HG02678 (cell line): Measurements from ENCODE around the gene TLR2.
A peak's percentile ranks its signal among the peaks of the same experiment; 100 is the strongest.
"Not testable (repeated sequence)": the region's sequence is repeated elsewhere in the genome, so short reads cannot be mapped to it uniquely, and the experiment has no call there.

ENCODE experiments used
- ATAC-seq: cut with Tn5 transposase; IDR thresholded peaks from one replicate; pipeline ENCODE4 v1.9.1; 2021; ENCODE audit warnings: mild to moderate bottlenecking, moderate library complexity; ENCODE audit not compliant: unreplicated experiment

TLR2 gene

GRCh38 chr4:153655928-153656327 is 28.2 kb upstream of the TLR2 start:
- ATAC-seq: no peak

- ATAC-seq: no peak
These were observed 22.8 kb upstream of the TLR2 start for GRCh38 chr4:153661215-153661822.

- ATAC-seq: no peak
These were observed 22.2 kb upstream of the TLR2 start for GRCh38 chr4:153661908-153662307.

GRCh38 chr4:153663667-153664066 is 20.4 kb upstream of the TLR2 start:
- ATAC-seq: no peak

GRCh38 chr4:153666505-153666904 is 17.6 kb upstream of the TLR2 start:
- not testable (repeated sequence) for ATAC-seq

DNA sequence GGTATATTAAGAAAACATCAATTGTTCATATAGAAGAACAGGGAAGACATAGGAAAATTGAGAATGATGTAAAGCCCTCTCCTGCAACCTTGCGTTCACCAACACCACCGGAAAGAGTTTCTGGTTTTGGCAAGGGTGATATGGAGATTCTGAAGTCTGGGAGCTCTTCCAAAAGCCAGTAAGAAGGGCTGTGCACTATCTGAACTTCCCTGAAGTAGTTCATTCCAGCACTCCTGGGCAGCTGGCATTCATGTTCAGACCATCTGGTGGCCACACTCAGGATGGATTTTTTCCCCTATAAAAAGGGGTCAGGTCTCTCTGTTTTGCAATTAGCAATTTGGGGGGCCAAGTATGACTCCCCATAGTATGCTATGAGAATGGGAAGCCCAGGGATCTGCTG is 15.4 kb upstream of the TLR2 start:
- no peak for ATAC-seq

DNA sequence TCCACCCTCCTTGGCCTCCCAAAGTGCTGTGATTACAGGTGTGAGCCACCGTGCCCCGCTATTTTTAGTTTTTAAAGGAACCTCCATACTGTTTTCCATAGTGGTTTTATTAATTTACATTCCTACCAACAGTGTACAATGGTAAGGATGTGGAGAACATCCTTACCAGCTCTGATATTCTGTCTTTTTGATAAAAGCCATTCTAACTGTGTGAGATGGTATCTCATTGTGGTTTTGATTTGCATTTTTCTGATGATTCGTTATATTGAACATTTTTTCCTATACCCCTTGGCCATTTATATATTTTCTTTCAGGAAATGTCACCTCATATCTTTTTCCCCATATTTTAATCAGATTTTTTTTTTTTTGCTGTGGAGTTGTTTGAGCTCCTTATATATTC is 14.2 kb upstream of the TLR2 start:
- ATAC-seq: no peak

DNA sequence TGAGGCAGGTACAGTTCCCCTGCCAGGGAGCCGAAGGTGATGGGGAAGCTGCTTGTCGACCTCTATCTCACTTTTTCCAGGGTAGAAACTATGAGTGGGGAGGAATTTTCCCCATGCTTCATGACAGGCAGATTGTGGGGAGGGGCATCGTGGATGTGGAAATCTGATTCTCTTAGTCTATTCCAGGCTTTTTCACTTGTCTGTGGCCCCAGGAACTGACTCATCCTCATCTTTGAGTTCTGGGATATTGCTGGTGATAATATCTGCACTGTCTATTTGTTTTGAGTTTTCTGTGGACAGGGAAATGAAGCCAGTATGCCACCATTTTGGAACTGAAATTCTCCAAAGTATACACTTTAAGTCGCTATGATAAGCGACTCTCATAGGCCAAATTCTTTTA is 7.6 kb upstream of the TLR2 start:
- no peak for ATAC-seq

- ATAC-seq: no peak
These were observed 7.1 kb upstream of the TLR2 start for GRCh38 chr4:153676984-153677383.

DNA sequence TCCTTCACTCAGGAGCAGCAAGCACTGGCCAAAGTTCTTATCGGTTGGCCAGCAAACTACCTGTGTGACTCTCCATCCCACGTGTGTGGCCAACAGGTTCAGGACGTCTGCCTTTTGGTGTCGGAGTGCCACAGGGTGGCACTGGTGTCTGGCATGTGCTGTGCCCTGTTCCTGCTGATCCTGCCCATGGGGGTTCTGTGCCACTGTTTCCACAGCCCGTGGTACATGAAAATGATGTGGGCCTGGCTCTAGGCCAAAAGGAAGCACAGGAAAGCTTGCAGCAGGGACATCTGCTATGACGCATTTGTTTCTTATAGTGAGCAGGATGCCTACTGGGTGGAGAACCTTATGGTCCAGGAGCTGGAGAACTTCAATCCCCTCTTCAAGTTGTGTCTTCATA is 4.6 kb upstream of the TLR2 start:
- ATAC-seq: no peak

- ATAC-seq: no peak
These were observed 308 bp upstream of the TLR2 start for GRCh38 chr4:153683763-153684181.

DNA sequence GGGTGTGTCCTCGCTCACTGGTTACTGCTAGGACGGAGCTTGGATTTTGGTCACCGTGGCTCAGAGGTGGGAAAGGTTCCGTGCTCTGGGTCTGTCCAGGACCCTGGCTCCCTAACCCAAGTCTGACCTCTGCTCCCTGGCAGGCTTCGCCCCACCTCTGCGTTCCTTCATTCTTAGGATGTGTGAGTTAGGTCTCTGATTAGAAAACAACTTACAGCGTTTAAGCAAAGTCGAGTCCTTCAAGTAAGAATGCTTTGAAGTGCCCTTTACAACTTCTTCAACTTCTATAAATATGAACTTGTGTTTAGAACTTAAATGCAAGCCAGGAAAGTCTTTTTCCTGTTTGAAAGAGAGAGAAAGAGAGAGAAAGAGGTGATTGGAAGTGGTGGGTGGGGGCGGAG is 891 bp downstream of the TLR2 start:
- ATAC-seq: no peak

DNA sequence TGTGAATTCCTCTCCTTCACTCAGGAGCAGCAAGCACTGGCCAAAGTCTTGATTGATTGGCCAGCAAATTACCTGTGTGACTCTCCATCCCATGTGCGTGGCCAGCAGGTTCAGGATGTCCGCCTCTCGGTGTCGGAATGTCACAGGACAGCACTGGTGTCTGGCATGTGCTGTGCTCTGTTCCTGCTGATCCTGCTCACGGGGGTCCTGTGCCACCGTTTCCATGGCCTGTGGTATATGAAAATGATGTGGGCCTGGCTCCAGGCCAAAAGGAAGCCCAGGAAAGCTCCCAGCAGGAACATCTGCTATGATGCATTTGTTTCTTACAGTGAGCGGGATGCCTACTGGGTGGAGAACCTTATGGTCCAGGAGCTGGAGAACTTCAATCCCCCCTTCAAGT is 20.4 kb downstream of the TLR2 start:
- no peak for ATAC-seq

DNA sequence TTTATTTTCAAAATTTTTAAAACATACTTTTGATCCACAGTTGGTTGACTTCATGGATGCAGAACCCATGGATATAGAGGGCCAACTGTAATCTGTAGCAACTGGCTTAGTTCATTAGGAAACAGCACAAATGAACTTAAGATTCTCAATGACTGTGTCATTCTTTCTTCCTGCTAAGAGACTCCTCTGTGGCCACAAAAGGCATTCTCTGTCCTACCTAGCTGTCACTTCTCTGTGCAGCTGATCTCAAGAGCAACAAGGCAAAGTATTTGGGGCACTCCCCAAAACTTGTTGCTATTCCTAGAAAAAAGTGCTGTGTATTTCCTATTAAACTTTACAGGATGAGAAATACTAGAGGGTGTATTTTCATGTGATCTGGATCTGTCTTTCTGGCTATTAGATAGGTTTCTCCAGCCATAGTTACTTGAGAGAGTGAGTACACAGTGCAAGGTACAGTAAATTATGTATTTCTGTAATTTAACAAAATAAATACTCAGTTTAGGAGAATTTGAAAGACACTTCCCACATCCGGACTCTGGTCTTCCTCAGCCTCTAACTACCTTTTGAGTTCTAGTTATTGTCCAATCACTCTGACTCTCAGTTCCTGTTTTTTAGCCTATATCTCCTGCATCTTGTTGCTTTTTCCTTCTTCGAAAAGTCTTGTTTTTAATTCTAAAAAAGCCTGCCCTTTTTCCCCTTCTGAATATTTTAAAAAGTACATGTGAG is 21.8 kb downstream of the TLR2 start:
- ATAC-seq: peak; percentile 85

DNA sequence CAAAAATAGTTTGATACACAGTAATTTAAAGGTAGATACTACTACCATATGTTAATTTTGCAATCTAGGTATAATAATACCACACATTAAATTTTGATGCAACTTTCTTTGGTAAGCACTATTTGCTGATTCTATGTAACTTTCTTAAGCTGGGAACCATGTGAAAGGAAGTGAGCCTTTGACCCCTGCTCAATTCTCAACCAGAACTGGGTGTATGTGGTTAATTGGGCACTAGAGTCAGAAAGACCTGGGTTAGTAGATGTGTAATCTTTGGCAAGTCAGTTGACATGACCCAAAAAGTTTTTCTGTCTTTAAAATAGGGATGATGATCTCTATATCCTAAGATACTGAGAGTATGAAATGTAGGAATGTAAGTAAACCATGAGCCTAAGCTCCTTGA is 22.4 kb downstream of the TLR2 start:
- ATAC-seq: peak; percentile 35

DNA sequence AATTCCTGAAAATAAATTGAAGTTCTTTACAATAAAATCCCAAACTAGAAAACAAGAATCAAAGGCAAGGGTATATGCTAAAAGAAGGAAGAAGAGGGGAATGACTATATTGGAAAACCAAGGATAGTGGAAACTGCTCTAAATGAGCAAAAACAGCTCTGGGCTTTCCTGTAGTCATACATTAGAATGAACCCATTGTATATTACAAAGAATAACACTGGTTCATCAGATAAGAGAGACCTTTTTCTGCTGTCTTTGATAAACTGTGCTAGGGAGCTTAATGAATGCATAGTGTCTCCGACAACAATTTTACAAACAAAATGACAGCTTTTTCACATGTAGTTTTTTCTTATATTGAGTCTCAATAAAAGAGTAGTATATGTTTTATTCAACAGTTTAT is 26.6 kb downstream of the TLR2 start:
- no peak for ATAC-seq

DNA sequence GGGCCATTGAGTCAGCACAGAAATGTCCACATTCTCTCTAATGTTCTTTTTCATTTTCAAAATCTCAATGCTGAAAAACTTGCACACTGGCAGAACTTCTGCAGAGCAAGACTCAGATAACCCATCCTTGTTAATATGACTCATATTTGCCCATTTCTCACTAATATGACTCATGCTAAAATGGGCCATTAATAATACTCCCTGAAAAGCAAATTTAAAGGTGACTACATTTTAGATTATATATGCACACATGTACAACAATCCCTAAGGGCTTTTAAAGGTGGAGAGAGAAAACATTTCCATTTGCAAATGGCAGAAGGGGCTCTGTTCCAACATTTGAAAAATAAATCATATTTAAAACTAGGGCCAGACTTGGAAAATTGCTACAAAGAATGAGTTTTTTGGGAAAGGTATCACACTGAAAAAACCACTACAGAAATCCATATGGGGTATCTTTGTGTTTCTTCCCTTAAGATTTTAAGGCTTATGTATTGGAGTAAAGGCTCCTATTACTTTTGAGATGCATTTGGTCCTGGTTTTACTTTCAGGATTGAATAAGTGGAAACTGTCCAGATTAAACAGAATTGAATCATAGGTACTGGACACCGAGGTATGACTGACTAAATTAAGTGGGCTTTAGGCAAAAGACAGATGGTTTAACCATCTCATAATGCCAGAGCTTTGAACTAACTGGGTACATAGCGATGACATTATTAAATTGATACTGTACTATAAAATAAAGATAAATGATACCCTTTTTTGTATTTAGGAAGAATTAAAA is 30.0 kb downstream of the TLR2 start:
- ATAC-seq: no peak

DNA sequence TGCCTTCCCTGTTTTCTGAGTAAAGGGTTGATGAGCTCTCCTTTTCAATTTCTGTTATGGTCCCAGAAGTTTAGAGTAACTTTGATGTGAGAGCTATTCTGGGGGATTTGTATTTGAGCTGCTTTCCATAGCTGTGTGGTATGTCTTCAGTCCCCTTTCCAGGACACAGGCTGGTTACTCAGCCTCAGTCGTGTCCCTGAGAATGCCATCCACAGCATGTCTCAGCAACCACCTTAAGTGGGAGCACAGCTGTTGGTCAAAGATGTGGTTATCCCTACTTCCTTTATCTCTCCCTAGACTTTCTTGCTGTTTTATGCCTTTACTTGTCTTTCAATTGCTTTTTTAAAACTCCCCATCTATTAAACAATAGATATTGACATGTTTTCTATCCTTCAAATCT is 38.0 kb downstream of the TLR2 start:
- ATAC-seq: no peak

DNA sequence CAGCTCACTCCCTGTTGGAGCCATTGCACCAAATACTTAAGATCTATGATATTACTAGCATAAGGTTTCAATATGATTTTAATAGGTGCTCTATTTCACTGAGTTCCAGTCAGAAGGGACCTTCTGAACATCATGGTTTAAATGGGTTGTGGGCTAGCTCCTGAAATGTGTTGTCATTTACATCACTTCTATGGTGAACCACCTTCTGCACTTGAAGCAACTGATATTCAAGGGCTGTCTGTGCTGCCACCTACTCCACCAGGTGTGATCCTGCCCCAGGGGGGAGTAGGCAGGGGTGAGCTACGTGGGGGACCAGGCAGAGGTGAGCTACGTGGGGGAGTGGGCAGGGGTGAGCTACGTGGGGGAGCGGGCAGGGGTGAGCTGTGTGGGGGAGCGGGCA is 40.5 kb downstream of the TLR2 start:
- ATAC-seq: no peak

DNA sequence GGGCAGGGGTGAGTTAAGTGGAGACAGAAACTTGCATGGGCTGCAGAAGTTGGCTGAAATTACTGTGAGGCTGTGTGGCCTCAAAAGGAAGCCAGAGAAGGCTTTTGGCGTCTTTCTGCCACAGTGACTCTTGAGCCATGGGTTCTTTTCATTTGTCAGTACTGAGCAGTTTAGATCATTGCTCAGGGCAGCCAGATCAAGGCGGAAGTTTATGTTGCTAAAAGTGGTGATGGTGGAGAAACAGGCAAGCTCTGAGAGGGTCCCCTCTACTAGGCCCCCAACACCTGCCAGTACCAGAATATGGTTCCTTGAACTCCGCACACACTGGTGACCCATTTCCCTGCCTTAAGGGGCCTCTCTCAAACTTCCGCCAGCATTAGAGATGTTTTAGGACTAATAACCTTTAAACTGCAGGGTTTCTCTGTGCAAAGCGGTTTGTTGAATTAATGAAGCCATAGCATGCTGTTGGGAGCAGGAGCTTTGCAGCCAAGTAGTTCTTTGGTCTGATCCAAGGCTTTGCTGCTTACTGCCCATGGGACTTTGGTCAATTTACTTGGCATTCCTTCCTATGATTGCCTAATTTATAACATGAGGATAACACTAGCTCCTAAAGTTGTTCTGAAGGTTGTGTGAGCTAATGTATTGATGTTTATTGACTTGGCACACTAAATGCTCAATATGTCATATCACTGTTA is 41.2 kb downstream of the TLR2 start:
- ATAC-seq: no peak

- ATAC-seq: no peak
These were observed 41.7 kb downstream of the TLR2 start for GRCh38 chr4:153725831-153726154.

DNA sequence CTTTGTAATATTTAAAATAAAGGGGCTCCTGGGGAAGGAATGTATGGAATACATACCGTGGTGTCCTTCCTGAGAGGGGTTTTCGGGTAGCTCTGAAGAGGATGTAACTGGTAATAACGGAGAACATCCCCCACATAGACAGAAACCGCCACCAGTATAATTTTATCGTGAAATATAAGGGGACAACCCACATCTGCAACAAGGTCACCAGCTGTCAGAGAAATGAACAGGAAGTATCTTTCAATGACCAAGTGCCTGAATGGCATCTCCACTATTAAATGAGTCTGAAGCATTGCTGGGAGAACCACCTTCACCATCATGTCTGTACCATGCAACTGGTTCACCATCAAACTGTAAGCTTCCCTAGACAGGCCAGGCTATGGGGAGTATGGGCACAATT is 44.1 kb downstream of the TLR2 start:
- peak; percentile 38 for ATAC-seq
